NCI-H748 (cell line): ENCODE results near the gene HPCAL1.
"Not testable (repeated sequence)": the region's sequence is repeated elsewhere in the genome, so short reads cannot be mapped to it uniquely, and the experiment has no call there.

ENCODE experiments used
- DNase-seq: peaks from one replicate; lab custom pipeline; 2025; ENCODE audit not compliant: unreplicated experiment; lab: John Stamatoyannopoulos, UW

The HPCAL1 gene

GRCh38 chr2:10452956-10453904 is 150.5 kb downstream of the HPCAL1 start:
- DNase-seq = no peak

GRCh38 chr2:10453905-10454298 is 151.2 kb downstream of the HPCAL1 start:
- DNase-seq = no peak

GRCh38 chr2:10454505-10454904 is 151.8 kb downstream of the HPCAL1 start:
- DNase-seq = no peak

- DNase-seq = not testable (repeated sequence)
Measured at GRCh38 chr2:10457195-10457594, 154.5 kb downstream of the HPCAL1 start.

- DNase-seq = peak; percentile 50
Measured at GRCh38 chr2:10457846-10458598, 155.3 kb downstream of the HPCAL1 start.

DNA sequence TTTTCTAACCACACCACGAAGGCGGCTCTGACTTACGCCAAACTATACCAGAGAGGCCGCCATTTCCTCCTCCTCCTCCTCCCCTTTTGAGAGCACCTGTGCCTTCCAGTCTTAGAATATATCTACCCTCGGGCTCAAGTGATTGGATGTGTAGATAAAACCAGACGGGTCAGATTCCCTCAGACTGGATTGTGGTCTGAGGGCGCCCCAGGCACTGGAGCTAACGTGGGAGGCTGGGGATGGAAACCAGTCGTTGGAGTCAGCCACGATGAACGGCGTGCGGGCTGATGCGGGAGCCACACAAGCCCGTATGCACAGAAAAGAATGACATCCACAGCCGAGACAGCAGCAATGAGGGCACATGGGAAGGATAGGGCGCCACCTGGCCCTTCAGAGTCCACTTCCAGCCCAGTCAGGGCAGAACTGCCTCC is 157.7 kb downstream of the HPCAL1 start:
- no peak for DNase-seq

DNA sequence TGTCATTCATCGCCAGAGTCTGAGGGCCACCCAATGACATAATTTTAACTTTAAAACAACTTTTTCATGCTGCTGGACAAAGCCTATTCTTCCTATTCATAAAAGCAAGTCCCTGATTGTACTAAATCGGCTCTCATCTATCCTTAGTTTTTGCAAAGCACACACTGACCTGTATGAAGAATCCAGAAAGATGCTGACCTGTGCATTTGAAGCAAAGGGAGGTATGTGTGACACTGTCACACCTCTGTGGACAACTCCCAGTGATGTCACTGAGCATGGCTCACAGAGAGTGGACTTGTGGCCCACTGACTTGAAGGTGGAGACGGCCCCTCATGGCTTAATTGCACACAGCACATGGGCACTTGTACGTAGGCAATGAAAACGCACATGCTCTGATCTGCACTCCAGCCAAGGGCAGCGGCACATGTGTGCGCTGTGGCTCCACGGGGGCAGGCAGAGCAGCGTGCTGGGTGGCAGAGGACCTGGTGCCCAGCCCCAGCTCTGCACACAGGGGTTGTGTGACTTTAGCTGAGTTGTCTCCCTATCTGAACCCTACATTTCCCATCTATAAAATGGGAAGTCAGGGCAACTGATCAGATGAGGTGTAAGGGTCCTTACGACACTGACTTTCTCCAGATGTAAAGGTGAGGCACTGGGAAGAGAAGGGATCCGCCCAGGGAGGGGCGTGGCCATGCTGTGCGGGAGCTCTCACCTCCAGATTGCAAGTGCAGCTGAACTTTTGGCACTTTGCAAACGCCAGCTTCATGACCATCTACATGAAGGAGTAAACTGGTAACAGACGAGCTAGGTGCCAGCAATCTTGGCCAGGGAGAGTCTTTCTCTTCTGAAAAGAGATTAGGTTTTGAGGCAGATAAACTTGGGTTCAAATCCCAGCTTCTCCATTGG is 159.7 kb downstream of the HPCAL1 start:
- no peak for DNase-seq

- no peak for DNase-seq
Measured at GRCh38 chr2:10465910-10466309, 163.2 kb downstream of the HPCAL1 start.

DNA sequence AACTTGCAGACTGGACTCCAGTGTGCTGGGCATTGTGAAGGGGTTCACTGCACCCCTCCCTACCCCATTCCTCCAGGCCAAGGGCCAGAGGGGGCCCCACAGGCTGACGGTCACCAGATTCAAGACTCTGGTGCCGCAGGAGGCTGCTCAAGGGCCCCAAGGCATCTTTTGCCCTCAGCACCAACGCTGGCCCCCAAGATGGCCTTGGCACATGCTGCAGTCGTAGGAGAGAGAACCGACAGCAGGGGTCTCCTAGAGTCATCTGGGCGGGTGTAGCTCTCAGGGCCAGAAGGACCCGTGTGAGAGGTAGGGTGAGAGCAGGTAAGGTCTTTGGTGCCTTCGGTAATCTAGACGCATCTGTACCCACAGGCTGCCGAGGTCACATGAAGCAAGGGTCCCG is 164.1 kb downstream of the HPCAL1 start:
- no peak for DNase-seq

DNA sequence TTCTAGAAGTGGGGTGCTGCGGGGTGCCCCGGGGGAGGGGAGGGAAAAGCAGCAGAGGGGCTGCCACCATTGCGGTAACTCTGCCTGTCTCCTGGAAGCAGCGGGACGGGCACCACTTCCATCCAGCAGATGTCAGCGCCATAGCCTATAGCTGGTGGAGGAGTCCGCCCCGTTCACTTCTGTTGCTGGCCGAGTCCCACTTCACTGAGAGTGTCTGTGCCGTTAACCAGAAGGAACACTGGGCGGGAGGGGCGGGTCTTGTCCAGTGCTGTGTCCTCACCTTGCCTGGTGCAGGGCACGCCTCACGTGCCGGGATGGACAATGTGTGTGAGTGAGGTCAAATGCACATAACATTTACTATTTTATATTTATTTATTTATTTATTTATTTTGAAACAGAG is 164.7 kb downstream of the HPCAL1 start:
- DNase-seq = no peak

DNA sequence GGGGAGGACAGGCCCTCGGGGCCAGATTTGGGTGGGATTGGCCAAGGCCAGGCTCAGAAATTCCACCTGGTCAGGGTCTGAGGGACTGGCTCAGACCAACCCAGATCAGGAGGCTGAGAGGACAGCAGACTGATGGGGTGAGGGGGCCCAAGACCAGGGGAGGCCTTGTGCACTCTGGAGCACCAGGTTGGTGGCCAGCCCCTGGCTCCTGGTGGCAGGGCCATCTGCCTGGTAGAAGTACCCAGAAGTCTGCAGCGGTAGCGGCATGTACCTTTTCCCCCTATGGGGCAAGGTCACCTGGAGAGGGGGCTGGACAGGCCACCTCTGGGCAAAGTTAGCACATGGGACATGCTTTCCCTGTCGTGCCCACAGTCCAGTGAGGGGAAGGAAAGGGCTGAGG is 166.6 kb downstream of the HPCAL1 start:
- DNase-seq = no peak

DNA sequence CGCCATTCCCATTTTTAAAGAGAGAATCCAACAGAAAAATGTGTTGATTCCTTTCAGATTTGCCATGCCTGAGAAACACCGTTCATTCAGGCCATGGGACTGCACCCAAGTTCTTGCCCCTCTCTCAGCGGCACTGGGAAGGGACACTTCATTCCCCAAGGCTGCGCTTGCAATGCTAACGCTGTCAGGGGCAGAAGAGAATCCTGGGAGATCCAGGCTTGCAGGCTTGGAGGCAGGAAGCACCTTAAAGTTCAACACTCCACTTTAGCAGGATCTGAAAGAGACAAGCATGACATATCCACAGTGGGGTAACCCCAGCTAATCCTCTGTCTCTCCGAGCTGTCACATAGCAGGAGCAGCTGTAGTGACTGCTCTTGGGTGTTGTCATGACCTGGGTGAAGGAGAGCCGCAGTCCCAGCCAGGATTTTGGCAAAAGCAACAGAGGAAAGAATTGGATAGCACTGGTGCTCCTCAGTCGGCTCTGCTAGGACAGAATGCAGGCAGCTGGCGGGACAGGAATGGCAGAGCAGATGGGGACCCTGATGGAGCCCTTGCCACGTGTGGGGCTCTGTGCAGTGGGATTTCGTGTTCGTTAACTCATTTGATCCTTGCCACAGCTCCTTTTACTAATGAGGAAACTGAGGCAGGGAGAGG is 167.4 kb downstream of the HPCAL1 start:
- DNase-seq = no peak

- DNase-seq = no peak
Measured at GRCh38 chr2:10471046-10471571, 168.4 kb downstream of the HPCAL1 start.

GRCh38 chr2:10471955-10472354 is 169.3 kb downstream of the HPCAL1 start:
- DNase-seq = no peak

DNA sequence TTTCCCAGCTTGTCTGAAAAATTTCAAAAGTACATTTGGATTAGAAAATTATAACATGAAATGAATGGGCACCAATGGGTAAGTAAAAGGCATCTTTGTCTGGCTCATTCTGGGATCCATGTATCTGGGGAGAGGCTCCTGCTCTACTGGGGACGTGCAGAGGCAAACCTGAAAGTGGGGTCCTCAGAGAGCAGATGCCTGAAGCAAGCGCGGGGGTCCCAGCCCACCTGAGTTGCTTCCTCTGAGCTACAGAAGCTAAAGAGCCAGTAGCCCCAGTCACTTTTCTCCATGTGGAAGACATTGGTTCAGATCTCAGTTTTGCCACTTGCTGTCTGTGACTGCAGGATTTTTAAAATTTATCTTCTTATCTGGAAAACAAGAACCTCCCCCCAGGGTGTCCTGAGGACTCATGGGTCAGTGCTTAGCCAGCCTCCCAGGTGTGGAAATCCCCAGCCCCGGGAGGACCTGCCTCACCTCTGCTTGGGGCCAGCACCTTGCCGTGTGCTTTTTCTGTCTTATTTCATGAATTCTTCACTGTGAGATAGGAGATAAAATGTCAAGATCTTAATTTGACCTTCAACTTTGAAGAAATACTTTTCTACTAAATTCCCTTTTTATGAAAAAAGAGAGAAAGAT is 170.5 kb downstream of the HPCAL1 start:
- DNase-seq = no peak

DNA sequence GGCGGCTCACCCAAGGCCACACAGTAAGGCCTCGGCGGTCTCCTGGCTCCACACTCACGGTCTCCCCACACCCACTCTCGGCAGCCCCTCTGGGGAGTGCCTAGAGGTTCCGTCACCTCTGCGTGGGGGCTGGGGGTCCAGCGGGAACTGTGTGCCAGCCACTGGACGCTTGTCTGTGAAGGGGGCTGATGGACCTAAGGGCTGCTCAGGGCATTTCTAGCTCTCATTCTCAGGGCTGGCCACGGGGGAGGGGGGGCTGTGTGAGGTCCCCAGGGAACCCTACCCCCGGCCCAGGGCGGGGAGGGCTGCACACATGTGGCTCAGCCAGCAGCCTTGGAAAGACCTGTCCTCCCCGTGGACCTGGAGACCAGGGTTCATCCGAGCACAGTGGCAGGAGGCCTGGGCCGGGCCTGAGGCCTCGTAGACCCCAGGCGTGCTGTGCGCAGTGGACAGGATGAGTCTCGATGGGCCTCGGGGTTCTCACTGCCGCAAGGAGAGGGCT is 172.6 kb downstream of the HPCAL1 start:
- no peak for DNase-seq

GRCh38 chr2:10475811-10476660 is 173.3 kb downstream of the HPCAL1 start:
- no peak for DNase-seq

GRCh38 chr2:10476723-10477442 is 174.2 kb downstream of the HPCAL1 start:
- no peak for DNase-seq
